Right kidney (tissue), 1 donor: Measurements from ENCODE around the gene GLDC.

Source experiments
- DNase-seq: peaks from one replicate; pipeline ENCODE4 v3.0.0-alpha.2; 2016

GLDC gene

DNA sequence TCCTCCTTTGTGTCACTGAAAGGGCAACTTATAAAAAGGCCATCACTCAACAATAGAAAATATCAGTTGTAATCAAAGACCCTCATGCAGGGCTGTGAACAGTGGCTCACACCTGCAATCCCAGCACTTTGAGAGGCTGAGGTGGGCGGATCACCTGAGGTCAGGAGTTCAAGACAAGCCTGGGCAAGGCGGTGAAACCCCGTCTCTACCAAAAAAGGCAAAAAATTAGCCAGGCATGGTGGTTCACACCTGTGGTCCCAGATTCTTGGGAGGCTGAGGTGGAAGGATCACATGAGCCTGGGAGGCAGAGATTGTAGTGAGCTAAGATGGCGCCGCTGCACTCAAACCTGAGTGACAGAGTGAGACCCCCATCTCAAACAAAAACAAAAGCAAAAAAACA, 24.7 kb downstream of the GLDC start:
- DNase-seq: no peak

DNA sequence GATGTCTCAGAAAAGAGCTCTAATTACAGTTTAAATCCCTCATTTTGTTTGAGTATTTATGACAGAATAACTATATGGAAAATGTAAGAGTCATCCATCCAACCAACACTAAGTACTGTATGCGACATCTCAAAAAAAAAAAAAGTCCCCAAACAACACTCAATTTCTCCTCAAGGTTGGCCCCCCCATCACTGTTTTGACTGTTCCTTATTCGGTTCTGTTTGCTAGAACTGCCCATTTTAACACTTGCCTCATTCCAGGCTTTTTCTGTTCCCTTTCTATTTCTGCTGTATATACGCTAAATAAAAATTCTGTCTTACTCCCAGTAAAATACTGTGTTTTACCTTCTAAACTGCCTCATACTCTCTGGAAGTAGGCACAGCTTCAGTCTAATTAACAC, 25.2 kb downstream of the GLDC start:
- DNase-seq: no peak

DNA sequence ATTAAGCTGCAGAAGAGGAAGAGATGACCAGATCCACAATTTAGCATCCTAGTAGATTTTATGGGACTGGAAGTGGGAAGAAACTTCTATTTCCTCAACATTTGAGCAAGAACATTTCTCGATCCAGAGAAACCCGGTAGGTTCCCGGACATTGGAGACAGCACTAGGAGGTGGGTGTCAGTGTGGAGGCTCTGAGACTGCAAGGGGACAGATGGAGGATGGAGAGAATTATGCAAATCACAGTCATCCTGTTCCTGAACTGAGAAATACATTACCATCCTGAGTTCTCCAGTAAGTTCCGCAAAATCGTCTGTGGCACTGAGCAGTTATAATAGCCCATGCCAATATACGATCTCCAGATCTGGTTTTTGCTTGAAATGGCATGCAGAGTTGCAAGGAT, 25.6 kb downstream of the GLDC start:
- DNase-seq: no peak

- DNase-seq: no peak
Measured at GRCh38 chr9:6616951-6617602, 28.5 kb downstream of the GLDC start.

GRCh38 chr9:6614489-6614888, 31.0 kb downstream of the GLDC start:
- no peak for DNase-seq

GRCh38 chr9:6611865-6612264, 33.7 kb downstream of the GLDC start:
- no peak for DNase-seq

DNA sequence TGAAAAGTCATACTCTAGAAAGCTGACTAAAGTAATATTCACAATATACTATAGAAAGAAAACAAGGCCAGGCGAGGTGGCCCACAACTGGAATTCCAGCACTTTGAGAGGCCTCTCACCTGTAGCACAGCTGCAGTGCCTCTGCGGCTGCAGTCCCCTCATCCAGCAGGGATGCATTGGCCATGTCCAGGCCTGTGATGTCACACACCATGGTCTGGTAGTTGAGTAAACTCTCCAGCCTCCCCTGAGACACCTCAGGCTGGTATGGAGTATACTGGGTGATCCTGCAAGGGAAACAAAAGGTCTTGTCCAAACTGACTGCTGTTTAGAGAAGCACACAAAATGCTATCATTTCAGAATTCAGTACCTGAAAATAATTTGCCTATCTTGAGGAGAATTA, 35.5 kb downstream of the GLDC start:
- no peak for DNase-seq

DNA sequence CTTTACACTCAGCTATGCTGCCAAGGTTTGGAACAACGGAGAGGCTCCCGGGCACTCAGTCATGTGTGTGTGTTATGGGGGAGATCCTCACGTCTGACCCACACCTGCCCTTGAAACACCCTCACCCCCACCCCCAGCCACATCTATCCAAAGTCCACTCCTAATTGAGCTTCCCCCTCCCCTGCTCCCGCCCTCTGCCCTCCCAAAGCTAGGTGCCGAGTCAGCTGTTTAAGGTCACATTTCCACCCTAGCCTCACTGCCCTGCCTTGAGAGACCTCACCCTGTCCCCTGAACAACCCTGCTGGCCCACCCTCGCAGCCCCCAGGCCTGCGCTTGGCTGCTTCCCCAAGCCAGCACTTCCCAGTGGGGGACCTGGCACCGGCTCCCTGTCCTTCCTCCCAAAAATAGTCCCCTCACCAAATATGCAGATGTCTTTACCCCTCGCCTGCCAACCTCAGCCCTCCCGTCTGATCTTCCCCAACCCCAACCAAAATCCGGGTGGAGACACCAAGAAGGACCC, 36.0 kb downstream of the GLDC start:
- DNase-seq: no peak

DNA sequence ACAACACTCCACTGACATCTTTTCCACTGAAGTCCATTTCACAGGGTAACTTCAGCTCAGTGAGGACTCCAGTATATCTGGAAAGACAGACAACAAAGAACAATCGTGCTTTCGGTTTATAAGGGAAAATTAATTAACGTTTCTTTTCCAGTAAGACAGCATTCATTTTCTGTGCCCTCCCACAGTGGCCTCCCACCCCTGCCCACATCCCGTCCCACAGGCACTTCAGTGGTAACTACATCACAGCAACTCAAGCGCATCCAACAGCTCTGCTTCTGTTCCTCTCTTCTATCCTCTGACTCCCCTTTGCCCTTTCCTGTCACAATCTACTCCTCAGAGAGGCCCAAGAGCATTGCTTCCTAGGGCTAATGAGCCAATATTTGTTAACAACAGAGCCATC, 40.3 kb downstream of the GLDC start:
- DNase-seq: no peak

DNA sequence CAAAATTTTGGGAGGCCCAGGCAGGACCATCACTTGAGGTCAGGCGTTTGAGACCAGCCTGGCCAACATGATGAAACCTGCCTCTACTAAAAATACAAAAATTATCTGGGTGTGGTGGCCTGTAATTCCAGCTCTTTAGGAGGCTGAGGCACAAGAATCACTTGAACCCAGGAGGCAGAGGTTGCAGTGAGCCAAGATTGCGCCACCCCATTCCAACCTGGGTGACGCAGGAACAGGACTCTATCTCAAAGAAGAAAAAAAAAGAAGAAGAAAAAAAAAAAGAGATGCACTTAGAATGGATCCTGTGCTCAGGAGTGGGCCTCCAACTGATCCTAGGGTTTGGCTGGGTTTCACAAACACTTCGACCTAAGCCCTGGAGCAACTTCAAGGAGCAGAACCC, 45.1 kb downstream of the GLDC start:
- no peak for DNase-seq

DNA sequence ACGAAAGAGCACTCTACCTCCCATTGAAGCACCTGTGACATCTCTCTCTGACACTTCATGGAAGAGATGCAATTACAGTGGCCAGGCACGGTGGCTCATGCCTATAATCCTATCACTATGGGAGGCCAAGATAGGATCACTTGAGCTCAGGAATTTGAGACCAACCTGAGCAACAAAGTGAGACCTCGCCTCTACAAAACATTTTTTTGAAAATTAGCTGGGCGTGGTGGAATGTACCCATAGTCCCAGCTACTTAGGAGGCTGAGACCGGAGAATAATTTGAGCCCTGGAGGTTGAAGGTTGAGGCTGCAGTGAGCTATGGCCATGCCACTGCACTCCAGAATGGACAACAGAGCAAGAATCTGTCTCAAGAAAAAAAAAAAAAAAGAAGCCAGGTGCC, 45.5 kb downstream of the GLDC start:
- DNase-seq: no peak

DNA sequence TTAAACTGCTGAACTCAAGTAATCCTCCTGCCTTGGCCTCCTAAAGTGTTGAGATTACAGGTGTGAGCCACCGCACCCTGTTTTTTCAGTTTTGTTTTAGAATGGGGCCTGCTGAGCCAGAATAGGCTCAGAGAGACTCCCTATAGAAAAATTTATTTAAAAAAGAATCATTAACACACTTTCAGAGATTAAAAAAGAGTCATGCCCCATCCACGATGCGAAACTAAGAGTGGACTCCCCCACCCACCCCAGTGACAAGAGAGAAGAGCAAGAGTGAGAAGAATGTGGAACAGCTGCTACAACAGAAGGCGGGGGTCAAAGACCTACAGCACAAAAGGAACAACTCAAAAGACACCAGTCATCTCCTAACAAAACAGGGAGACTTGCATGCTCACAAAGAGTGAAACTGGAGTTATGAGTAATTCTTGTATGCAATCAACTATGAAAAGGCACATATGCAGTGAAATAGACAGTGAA, 47.2 kb downstream of the GLDC start:
- no peak for DNase-seq

GRCh38 chr9:6592791-6593190, 52.7 kb downstream of the GLDC start:
- DNase-seq: no peak

GRCh38 chr9:6592231-6592630, 53.3 kb downstream of the GLDC start:
- no peak for DNase-seq

DNA sequence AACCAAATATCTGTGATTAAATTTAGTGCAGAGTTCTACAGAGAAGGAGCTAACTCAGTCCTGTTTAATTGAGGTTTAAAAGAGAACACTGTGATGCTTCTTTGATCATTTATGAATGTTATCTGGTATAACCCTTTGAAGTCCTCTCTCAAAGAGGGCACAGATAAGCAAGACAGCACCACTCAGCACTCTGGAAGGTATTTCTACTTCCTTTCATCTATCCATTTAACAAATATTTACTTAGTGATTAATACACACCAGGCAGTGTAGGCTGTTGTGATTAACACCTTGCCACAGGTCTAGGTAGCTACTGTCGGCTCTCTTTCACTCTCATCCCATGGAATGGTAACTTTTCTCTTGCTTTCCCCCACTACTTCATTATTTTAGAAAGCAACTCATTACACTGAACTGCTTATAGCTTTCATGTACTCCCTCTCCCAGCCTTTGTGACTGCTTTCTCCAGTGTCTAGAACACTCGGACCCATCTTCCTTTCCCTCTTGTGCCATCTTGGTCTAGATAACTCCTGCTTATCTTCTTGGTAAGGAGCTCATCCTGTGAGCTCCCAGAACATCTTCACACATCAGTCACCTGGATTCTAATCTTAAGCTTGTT, 54.7 kb downstream of the GLDC start:
- no peak for DNase-seq

DNA sequence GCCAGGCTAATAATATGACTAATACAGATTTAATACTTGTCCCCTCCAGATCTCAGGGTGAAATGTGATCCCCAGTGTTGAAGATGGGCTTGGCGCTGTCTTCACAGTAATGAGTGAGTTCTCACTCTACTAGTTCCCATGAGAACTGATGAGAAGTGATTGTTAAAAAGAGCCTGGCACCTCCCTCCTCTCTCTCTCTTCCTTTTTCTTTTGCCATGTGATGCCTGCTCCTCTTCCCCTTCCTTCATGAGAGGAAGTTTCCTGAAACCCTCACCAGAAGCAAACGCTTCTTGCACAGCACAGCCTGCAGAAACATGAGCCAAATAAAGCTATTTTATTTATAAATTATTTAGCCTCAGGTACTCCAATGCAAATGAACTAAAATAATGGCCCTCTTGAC, 55.2 kb downstream of the GLDC start:
- DNase-seq: no peak

- no peak for DNase-seq
Measured at GRCh38 chr9:6584881-6585597, 60.5 kb downstream of the GLDC start.

- no peak for DNase-seq
Measured at GRCh38 chr9:6581253-6581652, 64.3 kb downstream of the GLDC start.

- no peak for DNase-seq
Measured at GRCh38 chr9:6579613-6580012, 65.9 kb downstream of the GLDC start.

- no peak for DNase-seq
Measured at GRCh38 chr9:6576987-6577386, 68.5 kb downstream of the GLDC start.

- no peak for DNase-seq
Measured at GRCh38 chr9:6575324-6576034, 70.0 kb downstream of the GLDC start.

DNA sequence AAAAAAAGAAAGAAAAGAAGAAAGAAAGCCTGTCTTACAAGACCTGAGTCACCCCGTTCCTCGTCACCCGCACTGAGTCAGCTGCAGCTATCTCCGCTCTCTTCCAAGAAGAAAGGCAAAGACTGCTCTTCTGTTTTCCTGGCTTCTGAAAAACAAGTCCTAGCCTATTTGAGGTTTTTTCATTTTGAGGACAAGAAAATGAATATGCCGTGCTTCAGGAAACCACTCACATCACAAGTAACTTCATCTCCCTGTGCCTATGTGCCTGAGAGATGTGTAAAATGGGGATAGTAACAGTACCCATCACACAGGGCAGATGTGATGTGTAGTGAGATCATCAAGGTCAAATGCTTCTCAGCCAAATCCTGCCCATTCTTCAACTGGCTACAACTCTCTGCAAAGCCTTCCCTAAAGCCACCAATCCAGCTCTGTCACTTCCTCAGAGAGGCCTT, 78.4 kb downstream of the GLDC start:
- no peak for DNase-seq
